Activated CD4-positive, alpha-beta T cell treated with anti-CD3 and anti-CD28 coated beads, Interleukin-2, amount 50 U/mL, for 24 hours (primary cell): Measurements from ENCODE around the gene DHX38.
"Not testable (repeated sequence)": the region's sequence is repeated elsewhere in the genome, so short reads cannot be mapped to it uniquely, and the experiment has no call there.

Experiments
- DNase-seq, 2 donors: peaks; one replicate each; pipeline ENCODE4 v3.0.0-alpha.2; 2020; ENCODE audit warnings: low read depth in 1 of 2, low spot score in 1 of 2

DHX38 gene

DNA sequence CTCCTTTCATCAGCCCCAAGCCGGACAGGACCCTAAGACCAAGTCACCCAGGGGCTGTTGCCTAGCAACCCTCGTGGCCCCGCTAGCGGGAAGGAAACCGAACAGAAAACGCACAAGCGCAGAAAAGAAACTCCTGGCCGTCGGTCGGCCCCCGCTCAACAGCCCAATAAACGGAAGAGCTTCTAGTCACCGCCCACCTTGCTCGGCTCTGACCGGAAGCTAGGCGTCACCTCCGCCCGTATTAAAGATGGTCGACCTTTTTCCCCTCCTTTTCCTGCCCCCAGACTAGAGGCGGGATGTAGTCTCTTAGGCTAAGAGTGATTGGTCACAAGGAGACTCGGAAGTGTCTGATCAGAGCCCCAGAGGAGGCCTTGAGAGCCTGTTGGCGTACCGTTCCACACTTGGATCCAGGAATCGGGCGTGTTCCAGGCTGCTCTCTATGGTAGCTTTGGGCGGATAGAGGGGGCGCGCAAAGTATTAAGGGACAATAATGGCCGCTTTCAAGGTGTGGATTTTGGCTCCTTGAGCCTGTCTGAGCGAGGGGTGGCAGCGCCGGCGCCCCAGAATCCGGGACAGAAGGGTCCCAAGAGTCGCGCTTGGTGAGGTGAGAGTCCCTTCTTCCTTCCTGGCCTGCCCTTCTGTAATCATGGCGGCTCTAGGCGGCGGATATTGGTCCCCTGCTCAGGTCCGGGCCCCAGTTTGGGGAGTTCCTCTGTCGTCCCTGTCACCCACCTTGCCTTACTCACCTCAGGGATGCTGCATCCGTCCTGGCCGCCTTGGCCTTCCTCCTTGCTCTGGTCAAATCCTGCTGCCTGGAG lies at the start of gene DHX38, which contains the start of gene TXNL4B:
TSS of gene DHX38 (plus strand) at position 400 of the 818 bp plus-strand sequence. CDS start 2,311 bp downstream, outside the sequence.
TSS of gene TXNL4B (minus strand) at position 173 of the 818 bp plus-strand sequence. CDS start 2,871 bp downstream, outside the sequence.
- peak; percentile 73 to 93 for DNase-seq

DNA sequence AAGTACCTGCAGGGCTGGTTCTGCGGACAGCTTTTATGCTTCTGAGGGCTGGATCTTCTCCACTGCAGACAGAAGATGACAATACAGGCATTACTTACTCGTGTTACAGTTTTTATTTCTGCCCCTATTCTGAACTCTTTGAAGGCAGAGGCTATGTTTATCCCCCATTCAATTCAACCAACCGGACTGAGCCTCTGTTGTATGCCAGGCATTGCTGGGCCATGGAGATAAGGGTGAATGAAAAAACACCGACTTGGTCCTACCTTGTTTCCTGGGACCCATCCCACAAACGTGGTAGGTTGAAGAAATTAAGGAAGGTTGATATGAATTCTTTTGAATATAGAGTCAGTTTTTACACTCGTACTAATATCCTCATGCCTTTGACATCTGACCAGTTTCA lies 49.4 kb upstream of the DHX38 start:
- DNase-seq: no peak

DNA sequence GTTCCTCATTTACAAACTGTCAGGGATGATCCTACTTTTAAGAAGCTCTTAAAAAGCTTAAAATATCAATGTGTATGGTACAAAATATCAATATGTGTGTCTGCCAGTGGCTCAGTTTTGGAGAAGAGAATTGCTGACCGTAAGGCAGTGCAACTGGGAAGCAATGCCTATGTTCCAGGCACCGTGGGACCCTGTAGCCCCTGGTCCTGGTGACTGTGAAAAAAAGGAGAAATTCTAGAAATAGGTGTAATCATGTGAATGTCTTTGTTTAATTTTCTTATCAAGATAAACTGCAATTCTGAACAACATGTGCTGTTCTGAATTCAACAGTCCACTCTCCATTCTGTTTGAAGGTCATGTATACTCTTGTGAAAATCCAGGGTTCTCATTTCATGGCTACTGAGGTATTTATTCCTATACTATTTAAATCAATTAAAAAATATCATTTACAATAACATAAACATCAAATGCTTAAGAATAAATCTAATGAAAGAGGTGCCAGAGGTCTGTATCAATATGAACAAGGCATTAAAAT lies 48.8 kb upstream of the DHX38 start:
- no peak for DNase-seq

DNA sequence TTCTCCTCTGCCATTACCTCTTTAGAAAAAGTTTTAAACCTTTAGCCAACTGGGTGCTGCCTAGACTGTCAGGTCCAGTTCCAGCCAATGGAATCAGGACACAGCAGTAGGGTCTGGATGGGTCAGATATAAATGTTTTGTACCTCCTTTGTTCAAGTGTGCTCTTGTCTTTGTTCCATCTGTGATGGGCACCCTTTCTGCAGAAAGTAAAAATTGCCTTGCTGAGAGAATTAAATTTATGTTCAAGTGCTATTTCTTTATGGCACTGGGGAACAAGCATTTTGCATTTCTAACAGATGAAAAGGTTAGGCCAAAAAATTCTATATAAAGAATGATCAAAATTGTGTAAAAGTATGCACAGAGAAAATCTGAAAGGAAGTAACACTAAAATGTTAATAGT lies 44.5 kb upstream of the DHX38 start:
- DNase-seq: no peak

DNA sequence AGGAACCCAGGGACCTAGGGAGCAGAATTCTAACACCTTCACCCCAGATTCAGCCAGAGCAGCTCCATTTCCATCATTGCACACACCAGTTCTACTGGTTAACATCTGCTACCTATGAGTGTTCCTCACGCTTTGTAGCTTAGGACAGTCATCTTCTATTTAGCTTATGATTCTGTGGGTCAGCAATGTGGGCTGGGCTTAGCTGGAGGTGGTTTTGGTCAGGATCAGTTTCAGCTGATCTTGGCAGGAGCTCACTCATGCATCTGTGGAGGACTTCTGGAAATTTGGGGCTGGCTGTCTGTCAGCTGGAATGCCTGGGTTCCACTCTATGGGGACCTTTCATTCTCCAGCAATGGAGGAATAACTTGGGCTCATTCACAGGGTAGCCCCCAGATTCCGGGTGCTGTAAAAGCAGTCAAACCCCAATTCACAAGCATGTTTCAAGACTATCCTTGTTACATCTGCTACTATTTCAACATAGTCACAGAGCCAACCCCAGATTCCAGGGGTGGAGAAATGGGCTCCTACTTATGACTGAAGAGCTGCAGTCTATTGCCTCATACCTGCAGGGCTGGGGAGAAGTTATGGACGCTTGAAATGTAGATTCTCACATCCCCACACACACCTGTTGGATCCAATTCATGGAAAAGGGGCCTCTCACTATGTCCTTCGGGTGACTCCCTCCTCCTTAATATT lies 42.7 kb upstream of the DHX38 start:
- DNase-seq: no peak

DNA sequence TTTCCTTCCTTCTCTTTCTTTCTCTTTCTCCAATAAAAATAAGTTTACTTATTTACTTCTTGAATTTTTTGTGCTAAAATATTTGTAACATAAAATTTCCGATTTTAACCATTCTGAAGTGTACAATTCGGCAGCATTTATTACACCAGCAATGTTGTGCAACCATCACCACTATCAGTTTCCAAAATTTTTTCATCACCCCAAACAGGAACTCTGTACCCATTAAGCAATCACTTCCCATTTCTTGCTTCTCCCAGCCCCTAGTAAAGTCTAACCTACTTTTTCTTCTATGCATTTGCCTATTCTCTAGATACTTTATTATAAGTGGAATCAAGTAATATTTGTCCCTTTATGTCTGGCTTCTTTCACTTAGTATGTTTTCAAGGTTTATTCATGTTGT lies 41.8 kb upstream of the DHX38 start:
- DNase-seq: no peak

DNA sequence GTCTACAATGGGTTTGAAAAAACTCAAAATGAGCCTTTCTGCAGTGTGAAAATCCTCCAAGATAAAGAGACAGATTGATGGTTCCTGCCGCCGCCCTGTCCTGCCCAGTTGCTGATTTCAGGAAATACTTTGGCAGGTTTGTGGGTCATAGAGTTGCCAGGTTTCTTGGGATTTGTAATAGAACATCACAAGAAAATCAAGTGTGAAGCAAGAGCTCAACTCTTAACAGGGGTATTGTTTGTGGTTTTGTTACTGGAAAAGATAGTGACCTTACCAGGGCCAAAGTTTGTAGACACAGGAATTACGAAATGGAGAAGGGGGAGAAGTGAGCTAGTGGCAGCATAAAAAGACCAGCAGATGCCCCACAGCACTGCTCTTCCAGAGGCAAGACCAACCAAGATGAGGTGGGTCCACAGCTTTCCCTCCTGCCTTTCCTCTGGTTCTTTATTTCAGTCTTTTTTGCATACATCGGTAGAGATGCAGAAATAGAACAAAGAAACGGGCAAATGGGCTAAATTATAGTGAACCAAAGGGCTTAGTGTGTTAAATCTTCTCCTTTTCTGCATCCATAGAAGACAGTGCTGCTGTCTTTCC lies 39.3 kb upstream of the DHX38 start, which contains the start of gene HP:
TSS of gene HP (plus strand) at position 252 of the 594 bp plus-strand sequence. CDS start at position 400, 148 bp downstream.
- DNase-seq: not testable (repeated sequence)

DNA sequence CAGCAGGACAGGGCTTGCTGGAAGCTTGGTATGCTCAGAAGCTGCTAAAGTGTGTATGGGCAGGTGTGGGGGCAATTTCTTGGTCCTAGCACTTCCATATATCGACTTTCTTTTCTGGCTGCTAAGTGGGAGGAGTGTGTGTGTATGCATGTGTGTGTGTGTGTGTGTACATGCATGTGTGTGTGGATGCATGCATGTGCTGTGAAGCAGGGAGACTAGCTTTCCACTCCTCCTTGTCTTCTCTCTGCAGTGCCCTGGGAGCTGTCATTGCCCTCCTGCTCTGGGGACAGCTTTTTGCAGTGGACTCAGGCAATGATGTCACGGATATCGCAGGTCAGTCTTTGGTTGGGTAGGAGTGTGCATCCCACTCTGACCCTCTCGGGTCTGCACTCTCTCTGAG lies 37.7 kb upstream of the DHX38 start:
- DNase-seq: no peak

DNA sequence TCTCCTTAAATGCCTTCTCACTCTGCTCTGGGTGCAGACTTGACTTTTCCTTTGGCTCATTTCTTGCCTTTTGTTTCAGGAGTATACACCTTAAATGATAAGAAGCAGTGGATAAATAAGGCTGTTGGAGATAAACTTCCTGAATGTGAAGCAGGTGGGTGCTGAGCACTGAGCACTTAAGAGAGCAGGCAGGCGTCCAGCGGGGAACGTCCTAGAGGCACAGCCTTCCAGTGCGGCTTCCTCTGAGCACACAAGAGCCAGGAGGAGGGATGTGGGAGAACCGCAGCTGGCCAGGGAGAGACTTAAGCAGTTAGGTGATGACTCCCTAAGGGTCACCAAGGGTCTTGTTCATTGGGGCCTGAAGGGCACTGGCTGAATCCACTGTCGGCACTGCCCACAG lies 36.3 kb upstream of the DHX38 start:
- DNase-seq: not testable (repeated sequence)

DNA sequence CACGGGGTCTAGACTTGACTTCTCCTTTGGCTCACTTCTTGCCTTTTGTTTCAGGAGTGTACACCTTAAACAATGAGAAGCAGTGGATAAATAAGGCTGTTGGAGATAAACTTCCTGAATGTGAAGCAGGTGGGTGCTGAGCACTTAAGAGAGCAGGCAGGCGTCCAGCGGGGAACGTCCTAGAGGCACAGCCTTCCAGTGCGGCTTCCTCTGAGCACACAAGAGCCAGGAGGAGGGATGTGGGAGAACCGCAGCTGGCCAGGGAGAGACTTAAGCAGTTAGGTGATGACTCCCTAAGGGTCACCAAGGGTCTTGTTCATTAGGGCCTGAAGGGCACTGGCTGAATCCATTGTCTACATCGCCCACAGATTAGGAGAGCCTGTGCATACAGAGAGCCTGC lies 34.6 kb upstream of the DHX38 start:
- DNase-seq: not testable (repeated sequence)

DNA sequence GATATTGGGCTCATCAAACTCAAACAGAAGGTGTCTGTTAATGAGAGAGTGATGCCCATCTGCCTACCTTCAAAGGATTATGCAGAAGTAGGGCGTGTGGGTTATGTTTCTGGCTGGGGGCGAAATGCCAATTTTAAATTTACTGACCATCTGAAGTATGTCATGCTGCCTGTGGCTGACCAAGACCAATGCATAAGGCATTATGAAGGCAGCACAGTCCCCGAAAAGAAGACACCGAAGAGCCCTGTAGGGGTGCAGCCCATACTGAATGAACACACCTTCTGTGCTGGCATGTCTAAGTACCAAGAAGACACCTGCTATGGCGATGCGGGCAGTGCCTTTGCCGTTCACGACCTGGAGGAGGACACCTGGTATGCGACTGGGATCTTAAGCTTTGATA lies 33.2 kb upstream of the DHX38 start:
- no peak for DNase-seq

DNA sequence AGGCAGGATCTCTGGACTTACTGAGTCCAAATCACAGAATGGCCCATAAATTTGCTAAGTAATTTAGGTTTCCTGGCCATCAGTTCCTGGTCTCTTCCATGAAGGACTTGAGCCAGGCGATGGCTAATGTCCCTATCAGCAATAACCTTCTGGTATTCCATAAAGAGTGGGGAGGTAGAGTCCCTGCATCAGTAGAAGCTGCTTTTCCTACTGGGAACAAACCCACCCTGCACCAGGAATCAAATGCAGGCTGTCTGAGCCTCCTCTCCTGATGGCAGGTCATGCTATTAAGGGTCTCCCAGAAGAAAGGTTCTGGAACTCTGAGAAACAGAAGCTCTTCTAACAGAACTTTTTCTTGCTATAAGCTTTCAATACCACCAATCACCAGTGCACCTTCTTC lies 32.1 kb upstream of the DHX38 start:
- no peak for DNase-seq

DNA sequence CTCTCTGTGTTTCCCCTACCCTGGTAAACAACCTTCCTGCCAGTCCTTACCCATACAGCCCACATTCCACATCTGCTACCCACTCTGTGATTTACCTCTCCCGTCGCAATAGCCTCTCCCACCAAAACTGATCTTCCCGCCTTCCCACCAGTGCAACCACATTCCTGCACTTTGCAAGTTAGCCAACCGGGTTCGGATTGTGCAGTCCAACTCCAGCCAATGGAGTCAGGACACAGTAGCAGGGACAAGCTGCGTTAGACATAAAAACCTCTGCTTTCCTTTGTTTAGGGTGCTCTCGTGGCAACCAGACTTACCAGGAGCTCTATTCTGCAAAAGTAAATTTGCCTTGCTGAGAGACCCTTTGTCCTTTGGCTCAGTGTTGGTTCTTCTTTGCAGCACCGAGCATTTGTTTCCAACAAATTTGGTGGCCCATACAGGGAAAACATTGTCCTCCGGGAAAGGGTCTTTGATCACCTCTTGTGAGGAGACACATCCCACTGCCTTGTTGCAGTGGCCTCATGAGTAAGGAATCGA lies 29.2 kb upstream of the DHX38 start:
- no peak for DNase-seq

DNA sequence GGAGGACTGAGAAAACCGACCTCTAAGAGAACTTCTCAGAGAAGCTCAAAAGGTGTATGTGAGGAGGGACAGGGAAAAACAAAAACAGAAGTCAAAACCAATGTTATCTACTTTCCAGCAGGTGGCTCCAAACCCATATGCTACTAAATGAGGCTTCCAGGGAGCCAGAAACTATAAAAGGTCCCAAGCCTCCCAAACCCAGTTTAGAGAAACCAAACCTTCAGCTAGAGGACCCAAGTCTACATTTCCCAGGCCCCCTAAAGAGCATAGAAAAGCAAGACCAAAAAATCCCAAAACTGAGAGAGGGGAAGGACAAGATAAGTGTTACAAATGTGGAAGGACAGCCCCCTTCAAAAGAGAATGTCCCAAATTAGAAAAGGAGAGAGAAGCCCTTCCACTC lies 26.9 kb upstream of the DHX38 start:
- no peak for DNase-seq

DNA sequence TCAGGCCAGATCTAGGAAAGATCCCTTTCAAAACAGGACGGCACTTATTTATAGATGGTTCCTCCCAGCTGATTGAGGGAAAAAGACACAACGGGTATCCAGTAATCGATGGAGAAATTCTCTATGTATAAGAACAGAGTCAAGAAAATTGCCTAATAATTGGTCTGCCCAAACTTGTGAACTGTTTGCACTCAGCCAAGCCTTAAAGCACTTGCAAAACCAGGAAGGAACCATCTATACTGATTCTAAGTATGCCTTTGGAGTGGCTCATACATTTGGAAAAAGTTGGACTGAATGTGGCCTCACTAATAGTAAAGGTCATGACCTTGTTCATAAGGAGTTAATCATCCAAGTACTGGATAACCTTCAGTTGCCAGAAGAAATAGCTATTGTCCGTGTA lies 24.7 kb upstream of the DHX38 start:
- no peak for DNase-seq

DNA sequence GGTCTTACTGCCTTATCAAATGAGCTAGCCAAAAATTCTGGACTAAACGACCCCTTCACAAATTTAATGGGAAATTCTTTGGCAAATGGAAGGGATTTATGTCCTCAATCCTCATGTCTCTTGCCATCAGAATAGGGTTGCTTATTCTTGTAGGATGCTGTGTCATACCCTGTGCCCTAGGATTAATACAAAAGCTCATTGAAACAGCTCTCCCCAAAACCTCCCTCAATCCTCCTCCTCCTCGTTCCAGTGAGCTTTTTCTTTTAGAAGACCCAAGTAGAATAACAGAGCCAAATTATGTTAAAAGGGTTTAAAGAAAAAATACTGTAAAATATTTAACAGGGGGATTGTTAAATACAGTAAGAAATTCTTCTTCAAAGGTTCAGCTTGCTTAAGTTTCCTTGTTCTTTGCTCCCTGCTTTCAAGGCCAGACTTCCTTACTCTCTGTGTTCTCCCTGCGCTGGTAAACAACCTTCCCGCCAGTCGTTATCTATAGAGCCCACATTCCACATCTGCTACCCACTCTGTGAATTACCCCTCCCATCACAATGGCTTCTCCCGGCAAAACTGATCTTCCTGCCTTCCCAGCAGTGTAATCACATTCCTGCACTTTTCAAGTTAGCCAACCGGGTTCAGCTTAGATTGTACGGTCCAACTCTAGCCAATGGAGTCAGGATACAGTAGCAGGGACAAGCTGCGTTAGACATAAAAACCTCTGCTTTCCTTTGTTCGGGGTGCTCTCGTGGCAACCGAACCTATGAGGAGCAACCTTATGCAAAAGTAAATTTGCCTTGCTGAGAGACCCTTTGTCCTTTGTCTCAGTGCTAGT lies 20.9 kb upstream of the DHX38 start:
- DNase-seq: no peak

DNA sequence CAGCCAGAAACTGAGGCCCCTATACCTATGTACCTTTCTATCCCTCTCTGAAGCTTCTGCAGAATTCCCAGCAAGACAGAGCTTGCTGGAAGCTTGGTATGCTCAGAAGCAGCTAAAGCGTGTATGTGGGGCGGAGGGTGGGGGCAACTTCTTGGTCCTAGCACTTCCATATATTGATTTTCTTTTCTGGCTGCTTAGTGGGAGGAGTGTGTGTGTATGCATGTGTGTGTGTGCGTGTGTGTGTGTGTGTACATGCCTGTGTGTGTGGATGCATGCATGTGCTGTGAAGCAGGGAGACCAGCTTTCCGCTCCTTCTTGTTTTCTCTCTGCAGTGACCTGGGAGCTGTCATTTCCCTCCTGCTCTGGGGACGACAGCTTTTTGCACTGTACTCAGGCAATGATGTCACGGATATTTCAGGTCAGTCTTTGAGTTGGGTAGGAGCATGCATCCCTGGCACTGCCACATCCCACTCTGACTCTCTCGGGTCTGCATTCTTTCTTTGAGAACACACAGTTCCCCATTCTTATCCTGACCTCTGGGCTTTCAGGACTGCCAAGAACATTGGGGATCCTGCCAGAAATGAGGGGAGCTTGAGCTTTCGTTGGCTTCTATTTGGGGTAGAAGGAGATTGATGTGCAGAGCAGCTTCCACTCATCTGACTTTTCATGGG lies 20.0 kb upstream of the DHX38 start:
- no peak for DNase-seq

DNA sequence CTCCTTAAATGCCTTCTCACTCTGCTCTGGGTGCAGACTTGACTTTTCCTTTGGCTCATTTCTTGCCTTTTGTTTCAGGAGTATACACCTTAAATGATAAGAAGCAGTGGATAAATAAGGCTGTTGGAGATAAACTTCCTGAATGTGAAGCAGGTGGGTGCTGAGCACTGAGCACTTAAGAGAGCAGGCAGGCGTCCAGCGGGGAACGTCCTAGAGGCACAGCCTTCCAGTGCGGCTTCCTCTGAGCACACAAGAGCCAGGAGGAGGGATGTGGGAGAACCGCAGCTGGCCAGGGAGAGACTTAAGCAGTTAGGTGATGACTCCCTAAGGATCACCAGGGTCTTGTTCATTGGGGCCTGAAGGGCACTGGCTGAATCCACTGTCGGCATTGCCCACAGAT lies 18.6 kb upstream of the DHX38 start:
- not testable (repeated sequence) for DNase-seq

DNA sequence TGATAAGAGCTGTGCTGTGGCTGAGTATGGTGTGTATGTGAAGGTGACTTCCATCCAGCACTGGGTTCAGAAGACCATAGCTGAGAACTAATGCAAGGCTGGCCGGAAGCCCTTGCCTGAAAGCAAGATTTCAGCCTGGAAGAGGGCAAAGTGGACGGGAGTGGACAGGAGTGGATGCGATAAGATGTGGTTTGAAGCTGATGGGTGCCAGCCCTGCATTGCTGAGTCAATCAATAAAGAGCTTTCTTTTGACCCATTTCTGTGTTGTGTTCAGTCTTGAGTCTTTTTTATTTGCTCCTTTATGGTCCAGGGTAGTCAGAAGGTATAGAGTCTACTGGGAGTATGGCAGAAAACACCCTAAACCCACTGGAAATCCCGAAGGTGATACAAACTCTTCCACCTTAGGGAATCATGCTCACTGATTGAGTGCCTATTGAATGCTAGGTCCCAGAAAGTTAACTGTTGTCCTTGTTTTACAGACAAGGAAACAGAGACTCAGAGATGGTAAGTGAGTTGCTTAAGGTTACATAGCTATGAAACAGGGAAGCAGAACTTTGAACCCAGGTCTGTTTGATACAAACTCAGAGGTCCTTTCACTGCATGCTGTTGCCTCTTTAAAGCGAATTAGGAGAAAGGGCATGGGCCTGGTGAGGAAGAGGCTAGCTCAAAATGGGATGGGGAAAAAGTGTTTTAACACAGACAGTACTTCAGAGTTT lies 16.5 kb upstream of the DHX38 start:
- DNase-seq: not testable (repeated sequence)
